Hematopoietic multipotent progenitor cell treated with erythropoietin and hydrocortisone succinate and interleukin-3 and kit ligand, for 6 days (in vitro differentiated cells): ENCODE results near the gene GPR158.

Experiments used
- DNase-seq: peaks from one replicate; pipeline ENCODE4 v3.0.0-alpha.2; 2015

The GPR158 gene

DNA sequence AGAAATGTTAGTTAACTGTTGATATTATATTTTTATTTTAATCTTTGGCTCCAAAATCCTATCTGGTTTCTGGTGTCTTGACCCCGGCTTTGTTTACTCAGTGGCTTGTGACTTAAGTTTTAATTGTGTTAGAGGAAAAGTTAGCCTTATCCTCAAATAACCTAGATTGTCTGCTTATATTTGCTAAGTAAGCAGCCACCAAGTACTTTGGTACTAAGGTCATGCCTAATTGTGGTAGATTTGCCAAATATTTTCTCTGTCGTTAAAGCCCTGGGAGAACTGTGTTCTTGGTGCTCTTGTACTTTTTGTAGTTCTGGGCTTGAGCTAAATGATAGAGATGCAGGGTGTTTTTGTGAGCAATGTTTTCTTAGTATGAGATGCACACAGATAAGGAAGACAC lies 34.8 kb downstream of the GPR158 start:
- DNase-seq = no peak

DNA sequence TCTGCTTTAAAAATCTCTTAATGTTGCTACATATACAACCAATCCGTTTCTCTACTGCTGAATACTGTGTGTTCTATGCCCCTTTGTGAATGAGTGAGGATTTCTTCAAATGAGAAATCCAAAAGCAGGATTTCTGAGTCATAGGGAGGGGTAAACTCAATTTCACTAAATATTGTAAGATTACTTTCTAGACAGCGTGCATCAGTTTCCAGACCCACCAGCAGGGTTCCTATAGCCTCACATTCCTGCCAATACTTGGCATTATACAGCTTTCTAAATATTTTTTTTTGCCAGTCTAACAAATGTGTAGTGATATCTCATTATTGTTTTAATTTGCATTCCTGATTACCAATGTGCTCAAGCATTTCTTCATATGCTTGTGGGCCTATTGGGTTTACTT lies 35.5 kb downstream of the GPR158 start:
- no peak for DNase-seq

DNA sequence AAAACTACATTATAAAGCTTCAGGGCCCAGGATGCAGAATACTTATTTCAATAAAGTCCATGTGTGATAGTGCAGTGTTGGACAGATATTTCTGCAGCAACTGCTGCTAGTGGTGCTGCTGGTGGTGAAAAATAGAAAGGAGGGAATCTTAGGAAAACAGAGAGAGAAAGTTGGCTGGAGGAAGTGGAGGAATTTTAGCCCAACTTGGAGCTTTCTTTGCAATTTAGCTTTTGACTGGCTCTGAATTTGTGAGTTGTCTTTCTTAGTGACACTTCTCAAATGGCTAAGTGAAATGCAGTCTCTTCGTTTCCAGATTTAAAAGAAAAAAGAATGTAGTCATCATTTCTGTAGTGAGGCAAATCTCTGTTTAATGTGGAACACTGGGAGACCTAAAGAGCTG lies 45.4 kb downstream of the GPR158 start:
- no peak for DNase-seq

DNA sequence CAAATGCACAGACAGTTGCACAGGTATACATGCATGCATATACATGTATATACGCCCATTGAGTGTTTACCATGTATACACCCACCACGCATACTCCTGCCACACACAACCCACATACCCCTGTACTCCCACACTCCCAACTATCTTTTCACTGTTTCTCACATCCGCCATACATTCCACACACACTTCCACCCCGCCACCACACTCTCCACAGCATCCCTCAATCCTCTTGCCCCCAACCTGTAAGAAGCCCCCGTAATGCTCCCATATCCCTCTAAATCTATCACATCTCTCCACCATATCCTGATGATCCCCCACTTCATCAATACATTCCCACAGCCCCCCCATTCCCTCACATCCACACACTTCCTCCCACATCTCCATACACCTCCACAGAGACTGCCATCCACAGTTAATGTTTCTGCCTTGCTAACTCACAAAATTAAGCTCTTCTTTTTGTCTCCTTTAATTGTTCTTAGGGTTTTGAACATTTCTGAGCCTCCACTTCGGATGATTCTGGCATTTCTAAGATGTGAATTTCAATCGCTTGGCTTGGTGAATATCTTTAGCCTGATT lies 47.4 kb downstream of the GPR158 start:
- no peak for DNase-seq

DNA sequence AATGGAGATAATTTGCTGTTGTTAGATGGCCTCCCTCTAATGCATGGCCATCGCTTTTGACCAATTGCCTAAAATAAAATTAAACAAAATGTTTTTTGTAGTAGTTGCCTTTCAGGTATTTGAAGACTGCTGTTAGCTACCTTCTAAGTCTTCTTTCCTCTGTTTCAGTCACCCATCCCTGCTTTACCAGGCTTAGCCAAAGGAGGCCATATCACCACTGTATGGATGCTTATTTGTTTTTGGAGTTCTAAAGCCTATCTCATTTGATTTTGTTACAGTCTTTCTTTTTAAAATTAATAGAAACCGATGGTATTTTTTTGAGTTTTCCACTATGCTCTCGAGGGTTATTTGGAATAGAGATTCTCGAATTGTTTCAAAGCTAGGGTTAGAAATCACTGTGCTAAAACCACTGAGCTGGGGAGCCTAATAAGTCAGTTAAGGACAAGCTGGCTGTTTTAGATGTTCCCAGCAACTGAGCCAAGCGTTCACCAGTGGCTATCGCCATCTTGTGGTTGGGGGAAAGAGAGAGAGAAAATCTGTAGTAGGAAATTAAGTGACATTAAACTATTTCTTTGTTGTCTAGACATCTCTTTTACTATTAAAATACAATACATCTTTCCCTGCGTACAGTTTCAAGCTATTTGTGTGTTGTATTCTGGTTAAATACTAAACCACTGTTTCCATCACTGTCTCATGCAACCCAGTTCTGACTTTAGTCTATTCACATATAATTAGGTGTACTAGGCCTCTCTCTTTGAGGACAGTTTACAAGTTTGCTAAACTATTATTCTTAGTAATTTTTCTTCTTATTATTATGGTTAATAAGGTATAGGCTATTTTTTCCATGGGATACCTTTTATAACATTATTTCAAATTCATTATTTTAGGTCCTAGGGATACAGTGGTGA lies 52.2 kb downstream of the GPR158 start:
- peak; percentile 59 for DNase-seq

DNA sequence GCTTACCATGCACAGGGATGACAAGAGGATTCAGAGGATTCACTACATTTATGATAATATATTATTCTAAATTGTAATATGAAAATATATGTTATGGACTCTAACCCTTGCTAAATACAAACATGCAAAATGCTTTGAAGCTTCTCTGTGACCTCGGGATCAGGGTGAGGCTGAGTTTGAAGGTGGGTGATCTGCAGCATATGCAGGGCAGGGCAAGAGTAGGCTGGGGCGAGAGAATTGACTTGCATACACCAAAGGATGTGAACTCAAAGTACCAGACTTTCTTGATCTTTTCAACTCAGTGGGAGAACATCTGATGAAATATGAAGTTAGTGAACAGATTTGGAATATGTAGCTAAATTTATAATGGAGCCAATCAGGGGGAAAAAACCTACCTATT lies 57.0 kb downstream of the GPR158 start:
- DNase-seq = no peak

DNA sequence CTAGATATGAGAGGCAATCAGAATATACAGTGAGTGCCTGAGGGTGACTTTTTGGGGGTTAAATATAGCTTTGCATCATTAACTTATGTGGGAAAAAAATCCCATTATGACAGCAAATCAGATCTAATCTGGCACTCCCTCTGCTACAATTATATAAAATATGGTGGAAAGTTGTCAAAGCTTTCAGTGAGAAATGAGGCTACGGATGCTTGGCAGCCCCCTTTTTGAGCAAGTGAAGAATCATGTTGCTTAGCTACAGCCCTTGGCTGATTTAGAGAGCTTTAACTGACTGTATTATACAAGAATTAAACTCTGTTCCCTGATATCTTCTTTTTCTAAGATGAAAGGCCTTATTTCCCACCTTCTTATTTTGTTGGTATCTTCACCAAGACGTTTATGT lies 57.4 kb downstream of the GPR158 start:
- DNase-seq = no peak

DNA sequence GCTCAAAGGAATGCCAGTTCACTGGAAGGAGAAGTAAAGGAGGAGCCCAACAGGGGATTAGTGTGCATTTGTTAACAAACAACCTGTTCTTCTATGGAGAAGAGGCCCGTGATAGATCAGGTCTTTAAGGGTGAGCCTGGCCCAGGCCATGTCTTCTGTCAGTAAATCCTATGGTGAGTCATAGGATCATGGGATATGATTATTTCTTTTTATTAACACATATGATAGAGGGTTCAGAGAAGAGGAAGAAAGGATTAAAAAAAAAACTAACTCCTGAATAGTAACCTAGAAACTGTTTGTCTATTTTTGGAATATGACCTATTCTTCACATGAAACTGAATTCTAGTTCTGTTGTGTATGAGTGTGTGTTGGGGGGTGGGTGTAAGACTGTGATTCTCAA lies 70.4 kb downstream of the GPR158 start:
- DNase-seq = no peak

DNA sequence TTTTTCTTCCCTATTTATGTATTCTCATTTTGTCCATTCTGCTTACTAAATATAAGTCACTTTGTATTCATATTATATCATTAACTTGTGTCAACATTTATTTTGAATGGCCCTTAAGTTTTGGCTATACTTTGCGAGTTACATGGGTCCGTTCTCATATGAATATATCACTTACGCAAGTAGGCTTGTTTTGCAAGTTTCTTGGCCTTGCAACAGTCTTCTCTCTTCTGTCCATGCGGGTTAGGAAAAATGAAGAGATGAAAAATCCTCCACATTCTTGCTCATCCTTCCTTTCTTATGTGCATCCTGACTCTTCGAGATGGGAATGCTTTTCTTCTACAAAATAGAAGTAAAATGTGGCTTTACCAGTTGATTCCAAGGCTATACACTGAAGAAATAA lies 82.8 kb downstream of the GPR158 start:
- no peak for DNase-seq

DNA sequence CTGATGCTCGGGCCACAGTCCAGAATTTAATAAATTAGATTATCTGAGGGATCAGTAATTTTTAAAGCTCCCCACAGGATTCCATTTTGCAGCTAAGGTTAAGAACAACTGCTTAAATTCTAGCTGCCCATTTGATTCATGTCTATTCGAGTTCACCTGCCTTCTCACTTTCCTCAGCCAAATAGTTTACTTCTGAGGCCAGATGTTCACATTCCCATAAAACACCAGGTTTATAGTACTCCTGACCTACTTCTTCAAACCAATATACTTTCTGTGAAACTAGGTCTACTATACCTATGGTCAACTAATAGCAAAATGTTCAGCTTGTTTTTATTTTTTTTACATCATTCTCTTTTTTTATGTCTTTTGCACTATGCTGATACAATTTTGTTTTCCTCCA lies 86.3 kb downstream of the GPR158 start:
- DNase-seq = no peak

DNA sequence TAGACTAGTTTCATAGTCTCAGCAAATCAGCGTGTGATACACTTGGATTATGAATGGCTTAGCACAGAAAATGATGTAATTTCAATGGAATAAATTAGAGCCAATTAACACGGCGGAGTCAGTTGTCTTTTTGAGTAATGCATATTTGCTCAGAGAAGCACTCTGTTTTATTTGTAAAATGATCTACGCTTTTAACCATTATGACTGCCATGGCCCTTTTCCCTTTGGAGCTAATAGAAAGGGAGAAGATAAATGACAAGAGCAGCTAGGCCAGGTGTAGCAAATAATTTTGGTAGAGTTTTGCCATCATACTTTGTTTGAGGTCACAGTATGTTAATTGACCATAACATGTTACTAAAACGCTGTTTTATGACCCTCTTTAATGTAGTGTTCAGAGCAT lies 86.8 kb downstream of the GPR158 start:
- DNase-seq = no peak

DNA sequence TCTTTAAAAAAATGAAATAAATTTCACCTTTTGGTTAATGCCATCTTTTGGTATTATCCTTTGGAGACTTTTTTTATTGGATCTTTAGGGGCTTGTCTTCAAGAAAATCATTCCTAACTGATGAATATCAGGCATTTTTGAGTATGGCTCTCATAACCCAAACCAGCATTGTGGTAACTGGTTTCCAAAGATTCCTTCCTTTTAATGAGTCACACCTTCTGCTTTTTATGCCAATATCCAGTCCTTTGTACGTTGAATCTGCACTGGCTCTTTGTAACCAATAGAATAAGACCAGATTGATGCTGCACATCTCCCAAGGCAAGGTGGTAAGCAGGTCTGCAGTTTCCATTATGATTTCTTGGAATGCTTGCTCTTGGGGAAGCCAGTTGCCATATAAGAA lies 89.1 kb downstream of the GPR158 start:
- no peak for DNase-seq

DNA sequence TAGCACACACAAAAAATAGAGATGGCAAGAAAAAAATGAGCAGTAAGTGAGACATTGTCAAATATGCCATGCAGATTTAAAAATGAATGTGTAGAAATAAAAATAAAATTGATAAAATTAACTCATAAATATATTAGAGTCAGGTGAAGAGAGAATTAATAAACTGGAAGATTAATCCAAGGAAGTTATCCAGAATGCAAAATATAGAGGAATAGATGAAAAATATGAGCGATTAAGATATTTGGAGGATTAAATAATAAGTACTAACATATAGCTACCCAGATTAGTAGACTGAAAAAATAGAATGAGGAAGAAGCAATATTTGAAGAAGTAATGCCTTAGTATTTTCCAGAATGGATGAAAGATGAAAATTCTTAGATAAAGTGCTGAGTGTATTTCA lies 103.4 kb downstream of the GPR158 start:
- DNase-seq = no peak

DNA sequence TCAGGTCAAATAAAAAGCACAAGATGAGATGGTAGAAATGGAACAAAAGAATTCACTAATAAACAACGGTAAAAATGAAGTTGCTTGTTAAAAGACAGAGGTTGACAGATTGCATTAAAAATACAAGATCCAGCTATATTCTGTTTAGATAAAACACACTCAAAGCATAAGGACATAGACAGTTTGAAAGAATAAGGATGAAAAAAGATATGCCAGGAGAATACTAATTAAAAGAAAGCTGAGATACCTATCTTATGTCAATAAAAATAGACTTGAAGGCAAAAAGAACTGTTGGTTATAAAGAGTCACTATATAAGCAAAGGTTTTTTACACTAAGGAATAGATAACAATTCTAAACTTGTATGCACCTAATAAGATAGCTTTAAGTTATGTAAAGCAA lies 105.3 kb downstream of the GPR158 start:
- no peak for DNase-seq

DNA sequence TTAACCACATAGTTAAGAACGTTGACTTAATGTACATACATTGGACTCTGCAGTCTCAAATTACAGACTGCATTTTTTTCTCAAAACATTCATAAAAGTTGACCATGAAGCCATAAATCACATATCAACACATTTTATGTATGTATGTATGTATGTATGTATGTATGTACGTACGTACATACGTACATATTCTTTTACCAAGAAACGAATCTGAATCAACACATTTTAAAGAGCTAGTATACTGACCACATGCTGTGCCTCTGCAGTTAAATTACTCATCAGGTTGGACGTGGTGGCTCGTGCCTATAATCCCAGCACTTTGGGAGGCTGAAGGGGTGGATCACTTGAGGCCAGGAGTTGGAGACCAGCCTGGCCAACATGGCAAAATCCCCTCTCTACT lies 105.8 kb downstream of the GPR158 start:
- DNase-seq = no peak

DNA sequence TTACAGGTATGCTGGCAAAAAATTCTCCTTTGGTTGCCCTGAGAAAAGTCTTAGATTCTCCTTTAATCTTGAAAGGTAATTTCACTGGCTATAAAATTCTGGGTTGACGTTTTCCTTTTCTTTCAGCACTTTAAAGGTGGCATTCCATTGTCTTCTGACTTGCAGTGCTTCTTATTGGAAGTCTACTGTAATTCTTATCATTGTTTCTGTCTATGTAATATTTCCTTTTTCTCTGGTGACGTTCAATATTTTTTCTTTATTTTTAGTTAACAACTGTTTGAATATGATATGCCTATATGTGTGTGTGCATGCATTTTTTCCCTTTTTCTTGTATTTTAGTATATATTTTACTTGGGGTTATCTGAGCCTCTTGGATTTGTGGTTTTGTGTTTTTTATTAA lies 111.0 kb downstream of the GPR158 start:
- no peak for DNase-seq

DNA sequence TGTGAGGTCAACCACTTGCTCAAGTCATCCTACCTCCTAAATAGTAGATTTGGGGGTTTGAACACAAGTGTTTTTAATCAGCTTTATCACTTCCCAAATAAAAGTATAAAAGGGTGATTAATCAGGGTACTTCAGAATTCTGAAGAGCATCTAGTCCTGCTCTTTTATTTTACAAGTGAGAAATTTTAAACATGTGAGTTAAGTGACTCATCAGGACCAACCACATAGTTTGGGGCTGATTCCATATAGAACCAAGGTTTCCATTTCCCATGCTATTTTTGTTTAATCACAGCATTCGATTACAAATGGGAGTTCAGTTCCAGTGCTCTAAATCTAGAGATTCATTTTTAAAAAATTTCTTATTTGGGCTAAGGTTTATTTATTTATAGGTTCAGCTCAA lies 113.4 kb downstream of the GPR158 start:
- no peak for DNase-seq

DNA sequence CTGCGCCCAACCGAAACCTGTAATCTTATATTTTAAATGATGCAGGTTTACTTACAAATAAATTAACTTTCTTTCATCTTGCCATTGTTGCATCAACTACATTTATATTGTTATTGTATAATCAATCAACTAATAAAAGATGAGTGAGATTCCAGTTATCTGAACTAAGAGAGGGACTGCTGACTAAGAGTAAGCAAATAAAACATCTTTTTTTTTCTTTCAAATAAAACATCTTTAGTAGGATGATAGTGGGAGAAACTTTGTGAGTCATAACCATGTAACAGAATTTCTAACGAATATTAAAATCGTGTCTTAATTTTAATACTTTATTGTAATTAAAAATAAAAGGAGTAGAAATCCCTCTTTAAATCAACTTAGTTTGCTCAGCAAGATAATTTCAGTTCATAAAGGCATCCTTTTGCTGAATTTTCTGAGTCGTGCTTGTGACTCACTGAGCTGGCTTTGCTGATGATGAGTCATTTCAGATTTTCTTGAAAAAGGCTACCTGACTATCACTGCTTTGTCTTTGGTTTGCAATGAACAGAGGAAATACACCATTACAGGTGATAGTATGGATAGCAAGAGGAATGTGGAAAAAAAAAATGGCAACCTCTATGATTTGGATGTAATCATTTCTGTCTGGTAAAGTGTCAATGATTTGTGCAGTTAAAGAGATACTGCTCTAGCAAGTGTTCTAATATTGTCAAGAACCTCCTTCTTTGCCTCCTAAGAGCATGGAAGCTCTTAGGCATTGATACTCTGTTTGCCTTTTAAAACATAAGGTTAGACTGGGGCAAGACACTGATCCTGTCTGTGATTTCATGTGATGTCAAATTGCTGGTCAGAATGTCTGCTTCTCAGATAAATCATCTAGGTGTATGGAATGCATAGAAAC lies 119.5 kb downstream of the GPR158 start:
- DNase-seq = no peak

DNA sequence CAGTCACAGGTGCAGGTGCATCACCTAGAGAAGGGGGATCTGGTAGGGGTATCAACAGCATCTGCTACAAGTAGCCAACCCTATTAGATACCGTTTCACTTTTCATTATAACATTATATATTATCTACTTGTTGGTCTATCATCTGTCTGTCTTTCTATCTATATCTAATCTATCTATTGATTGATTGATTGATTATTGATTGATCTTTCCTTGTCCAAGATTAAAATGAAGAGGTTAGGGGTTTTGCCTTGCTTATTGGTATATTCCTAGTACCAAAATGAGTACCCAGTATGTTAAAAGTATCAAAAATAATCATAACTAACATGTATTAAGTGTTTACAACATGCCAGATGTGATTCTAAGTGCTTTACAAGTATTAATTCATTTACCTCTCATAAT lies 121.5 kb downstream of the GPR158 start:
- no peak for DNase-seq

DNA sequence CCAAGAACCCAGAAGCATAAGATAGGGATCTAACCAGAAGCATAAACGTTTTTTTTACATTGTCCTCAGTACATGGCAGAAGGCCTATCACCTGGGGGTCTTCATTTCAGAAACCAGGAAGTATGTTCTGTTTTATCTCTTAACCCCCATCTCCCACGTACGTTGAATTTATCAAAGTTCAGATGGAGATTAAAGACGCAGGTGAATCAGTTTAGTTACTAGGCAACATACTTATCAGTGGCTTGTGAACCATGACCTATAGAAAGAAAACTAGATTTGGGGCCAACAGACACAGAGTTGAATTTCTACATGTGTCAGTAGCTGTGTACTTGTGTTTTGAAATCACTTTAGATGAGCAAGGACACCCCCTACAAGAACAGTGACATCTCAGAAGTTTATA lies 122.7 kb downstream of the GPR158 start:
- no peak for DNase-seq

DNA sequence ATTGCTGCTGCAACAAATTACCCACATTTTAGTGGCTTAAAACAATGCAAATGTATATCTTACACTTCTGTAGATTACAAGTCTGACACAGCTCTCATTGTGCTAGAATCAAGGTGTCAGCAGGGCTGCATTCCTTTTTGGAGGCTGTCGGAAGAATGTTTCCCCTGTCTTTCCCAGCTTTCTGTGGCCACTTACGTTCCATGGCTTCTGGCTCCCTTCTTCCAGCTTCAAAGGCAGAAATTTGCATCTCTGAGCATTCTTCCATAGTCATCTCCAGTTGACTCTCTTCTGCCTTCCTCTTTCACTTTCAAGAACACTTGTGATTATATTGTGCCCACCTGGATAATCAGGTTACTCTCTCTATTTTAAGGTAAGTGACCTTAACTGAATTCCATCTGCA lies 125.3 kb downstream of the GPR158 start:
- no peak for DNase-seq

DNA sequence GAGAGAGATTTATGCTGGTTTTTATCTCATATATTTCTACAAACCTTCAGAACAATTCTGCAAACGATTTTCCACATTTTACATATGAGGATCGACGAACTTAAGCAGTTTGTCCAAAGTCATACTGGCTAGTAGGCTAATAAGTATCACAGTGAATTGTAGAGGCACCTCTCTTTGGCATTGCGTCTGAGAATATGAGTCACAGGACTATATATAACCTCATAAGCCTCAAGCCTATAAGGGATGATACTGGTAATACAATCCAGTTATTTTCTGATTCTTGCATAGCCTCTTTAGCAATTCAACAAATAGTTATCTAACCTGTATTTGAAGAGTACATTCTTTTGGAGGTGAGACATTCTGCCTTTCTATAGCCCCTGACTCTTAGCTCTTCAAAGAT lies 129.8 kb downstream of the GPR158 start:
- no peak for DNase-seq

DNA sequence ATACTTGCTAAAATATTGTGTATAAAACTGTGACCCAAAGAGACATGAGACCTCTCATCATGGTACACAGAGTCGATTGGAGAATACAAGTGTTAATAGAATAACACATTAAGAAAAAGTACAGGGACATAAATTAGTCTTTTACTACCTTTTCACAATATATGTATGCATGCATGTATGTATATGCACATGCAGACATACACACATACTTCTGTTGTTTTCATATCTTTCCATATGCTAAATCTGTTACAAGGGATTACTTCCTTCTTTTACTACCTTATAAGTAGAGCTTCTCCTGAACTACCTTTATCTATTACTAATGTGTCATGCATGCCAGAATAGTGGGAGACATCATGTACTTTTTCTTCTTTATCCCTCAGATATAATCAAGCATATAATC lies 131.6 kb downstream of the GPR158 start:
- DNase-seq = no peak

DNA sequence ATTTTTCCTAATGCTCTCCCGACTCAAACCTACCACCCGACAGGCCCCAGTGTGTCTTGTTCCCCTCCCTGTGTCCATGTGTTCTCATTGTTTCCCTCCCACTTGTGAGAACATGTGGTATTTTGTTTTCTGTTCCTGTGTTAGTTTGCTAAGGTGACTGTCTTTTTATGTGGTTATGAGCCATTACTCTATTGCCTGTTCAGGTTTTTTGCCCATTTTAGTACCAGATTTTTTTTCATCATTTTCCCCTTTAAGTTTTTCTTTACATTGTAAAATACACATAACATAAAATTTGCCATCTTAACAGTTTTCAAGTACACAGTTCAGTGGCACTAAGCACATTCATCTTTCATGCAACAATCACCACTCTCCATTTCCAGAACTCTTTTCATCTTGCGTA lies 133.5 kb downstream of the GPR158 start:
- no peak for DNase-seq
